HG03439 (cell line): Measurements from ENCODE around the gene CAD.
"Not testable (repeated sequence)": the region's sequence is repeated elsewhere in the genome, so short reads cannot be mapped to it uniquely, and the experiment has no call there.

Experiments
- ATAC-seq: cut with Tn5 transposase; IDR thresholded peaks from one replicate; pipeline ENCODE4 v1.9.1; 2021; ENCODE audit warnings: mild to moderate bottlenecking, moderate library complexity; ENCODE audit not compliant: unreplicated experiment

CAD gene

DNA sequence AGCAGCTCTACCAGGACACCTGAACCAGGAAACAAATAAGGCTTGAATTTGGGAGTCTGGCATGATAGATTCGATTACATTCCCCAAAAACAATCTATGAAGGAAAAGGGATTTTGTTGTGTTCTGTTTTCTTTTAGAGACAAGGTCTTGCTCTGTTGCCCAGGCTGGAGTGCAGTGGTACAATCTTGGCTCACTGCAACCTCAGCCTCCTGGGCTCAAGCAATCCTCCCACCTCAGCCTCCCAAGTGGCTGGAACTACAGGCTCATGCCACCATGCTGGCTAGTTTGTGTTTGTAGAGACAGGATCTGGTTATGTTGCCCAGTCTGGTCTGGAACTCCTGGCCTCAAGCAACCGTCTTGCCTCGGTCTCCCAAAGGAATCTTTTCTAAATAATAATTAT is 19.1 kb upstream of the CAD start:
- not testable (repeated sequence) for ATAC-seq

DNA sequence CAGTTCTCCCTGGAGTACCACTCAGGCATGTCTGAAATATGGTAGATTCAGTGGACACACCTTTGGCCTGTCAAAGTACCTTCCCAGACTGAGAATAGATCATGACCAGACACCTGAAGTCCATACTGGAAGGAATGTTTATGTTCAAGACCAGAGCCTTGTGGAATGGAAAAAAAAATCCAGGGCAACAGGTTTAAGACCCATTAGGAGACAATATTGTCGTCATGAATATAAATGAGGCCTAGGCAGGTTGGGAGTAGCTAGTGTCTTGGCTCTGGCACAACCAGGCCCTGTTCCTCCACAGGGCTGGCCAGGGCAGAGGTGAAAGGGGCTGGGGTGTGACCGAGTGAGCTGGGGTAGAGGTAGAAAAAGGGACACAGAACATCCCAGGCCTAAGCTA is 18.5 kb upstream of the CAD start:
- ATAC-seq = no peak

- ATAC-seq = no peak
These were observed 17.9 kb upstream of the CAD start for GRCh38 chr2:27199241-27199640.

DNA sequence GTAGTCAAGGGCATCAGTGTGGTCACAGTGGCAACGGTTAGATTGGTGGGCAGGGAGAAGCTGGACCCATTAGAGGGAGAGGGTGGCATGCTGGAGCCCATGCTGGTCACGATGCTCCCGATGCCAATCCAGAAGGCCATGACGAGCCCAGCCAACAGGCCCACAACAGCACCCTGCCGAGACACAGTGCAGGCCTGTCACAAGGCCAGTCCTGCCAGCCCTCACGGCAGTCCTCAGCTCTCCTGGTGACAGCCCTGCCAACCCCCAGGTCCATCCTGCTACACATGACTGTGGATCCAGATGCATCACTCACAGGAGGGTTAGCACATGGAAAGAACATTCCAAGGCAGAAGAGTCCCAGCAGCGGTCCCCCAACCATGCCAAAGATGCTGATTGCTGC is 15.5 kb upstream of the CAD start:
- no peak for ATAC-seq

DNA sequence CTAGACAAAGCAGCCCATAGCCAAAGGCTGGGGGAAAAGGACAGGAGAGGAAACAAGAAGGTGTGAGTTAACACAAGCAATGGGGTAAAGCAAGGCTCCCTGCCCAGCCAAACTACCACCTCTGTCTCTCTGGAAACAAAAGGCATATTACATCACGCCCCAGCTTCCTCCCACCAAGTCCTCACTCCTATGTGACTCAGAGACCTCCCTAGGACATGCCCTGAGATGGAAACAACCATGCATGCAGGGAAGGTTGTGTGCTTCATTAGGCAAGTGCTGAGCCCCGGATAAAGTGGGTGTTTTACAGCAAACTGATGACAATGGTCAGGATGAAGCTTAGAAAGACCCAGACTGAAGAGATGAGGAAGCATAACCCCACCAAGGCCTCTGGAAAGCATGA is 14.3 kb upstream of the CAD start:
- no peak for ATAC-seq

- ATAC-seq = no peak
These were observed 13.4 kb upstream of the CAD start for GRCh38 chr2:27203741-27204140.

GRCh38 chr2:27204566-27204965 is 12.6 kb upstream of the CAD start:
- ATAC-seq = no peak

DNA sequence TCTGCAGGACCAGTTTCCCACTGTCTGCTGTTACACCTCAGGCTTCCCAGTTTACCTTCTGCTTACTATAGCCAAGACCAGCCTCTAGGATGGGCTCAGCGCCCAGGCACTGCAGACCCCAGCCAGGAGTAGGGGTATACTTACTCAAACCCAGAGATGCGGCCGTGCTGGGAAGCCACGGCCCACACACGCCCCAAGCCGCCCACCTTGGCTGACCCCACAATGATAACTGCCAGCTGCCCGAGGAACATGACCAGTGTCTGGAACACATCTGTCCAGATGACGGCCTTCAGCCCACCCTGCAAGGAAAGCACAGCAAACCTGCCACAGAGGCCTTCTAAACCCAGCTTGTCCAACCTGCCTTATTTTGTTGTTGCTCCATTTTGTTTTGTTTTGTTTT is 12.0 kb upstream of the CAD start:
- no peak for ATAC-seq

DNA sequence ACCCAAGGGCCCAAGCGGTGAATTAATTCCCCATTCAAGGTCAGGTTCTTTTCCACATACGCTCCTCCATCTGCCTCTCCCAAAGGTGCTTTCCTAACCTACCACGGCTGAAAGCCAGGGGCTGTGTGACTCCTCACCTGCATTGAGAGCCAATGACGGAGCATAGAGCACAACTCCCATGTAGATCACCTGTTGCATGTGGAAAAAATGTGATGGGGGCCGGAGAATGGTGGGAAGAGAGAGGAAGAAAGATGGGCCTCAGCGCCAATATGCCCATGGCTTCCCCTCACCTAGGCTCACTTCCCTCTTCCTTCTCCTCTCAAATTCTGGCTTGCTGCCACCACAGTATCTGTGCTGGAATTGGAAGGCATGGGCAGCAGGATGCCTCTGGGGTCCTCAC is 10.8 kb upstream of the CAD start:
- no peak for ATAC-seq

GRCh38 chr2:27208486-27209050 is 8.6 kb upstream of the CAD start:
- no peak for ATAC-seq

DNA sequence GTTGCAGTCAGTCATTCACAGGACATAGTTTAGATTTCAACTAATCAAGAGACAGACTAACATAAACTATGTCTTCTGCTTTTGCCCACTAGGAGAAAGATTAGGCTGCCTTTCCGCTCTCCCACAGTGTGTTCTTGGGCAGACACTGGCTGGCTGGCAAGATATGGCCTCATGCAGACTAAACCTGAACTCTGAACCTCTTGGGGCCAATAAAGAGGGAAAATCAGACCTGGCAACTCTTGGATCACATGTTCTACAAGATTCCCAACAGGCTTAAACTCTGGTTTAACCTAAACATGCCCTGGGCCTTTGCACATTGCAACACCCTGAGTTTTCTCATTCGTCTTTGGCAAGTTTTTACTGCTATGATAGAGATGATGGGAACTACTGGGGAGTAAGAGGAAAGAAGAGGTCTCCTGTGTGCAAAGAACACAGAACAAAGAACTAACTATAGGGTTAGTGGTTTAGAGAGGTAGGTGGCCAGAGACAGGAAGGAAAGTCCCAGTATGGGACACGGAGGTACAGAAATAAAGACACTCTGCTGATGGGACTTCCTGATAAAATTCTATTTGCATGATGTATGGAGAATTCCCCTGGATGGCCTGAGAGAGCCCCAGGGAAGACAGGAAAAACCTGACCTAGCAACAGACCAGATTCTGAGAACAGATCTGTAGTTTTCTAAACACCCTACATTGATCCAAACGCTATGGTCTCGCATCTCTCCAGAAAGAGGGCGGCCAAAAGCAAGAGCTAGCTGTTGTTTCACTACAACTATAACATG is 7.4 kb upstream of the CAD start:
- ATAC-seq = no peak

- ATAC-seq = peak; percentile 6
These were observed 5.8 kb upstream of the CAD start for GRCh38 chr2:27211241-27211942.

GRCh38 chr2:27211943-27212625 is 5.1 kb upstream of the CAD start, which contains the start of the genes ATRAID and SLC5A6:
TSS of gene ATRAID (plus strand) at chr2:27212041. CDS start at chr2:27212369, 328 bp downstream.
TSS of gene SLC5A6 (minus strand) at chr2:27212268. CDS start at chr2:27207650, 4,618 bp downstream.
- ATAC-seq = peak; percentile 80

DNA sequence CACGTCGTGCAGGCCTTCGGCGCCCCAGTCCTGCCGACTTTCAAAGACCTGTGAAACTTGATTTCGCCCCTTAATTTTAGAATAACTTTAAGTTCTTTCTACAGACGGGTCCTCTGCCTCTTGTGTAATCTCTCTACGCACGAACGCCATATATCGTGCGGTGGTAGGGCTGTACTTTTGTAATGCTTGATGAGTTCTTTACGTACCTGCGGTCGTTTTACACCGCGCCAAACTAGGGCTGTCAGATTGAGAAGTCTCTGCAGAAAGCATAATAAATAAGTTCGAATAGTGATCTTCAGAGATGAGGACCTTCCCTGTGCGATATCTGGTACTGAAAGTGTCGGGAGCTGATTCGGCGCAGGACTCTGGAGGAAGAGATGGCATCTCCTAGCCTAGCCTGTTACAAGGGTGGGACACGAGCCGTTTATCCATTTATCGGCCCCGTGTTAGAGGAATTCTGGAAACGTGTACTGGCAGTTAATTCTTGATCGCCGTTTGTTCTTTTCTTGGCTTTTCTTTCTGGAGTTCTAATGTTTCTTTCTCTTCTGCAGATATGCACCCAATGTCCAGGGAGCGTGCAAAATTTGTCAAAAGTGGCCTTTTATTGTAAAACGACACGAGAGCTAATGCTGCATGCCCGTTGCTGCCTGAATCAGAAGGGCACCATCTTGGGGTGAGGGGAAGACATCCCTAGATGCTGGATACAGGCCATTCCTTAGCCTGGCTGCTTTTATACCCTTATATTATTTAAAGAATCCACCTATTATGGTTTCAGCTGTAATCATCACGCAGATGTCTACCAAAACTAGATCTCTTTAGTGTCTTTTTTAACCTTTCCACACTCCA is 4.3 kb upstream of the CAD start:
- ATAC-seq = no peak

GRCh38 chr2:27214941-27215340 is 2.2 kb upstream of the CAD start:
- no peak for ATAC-seq

DNA sequence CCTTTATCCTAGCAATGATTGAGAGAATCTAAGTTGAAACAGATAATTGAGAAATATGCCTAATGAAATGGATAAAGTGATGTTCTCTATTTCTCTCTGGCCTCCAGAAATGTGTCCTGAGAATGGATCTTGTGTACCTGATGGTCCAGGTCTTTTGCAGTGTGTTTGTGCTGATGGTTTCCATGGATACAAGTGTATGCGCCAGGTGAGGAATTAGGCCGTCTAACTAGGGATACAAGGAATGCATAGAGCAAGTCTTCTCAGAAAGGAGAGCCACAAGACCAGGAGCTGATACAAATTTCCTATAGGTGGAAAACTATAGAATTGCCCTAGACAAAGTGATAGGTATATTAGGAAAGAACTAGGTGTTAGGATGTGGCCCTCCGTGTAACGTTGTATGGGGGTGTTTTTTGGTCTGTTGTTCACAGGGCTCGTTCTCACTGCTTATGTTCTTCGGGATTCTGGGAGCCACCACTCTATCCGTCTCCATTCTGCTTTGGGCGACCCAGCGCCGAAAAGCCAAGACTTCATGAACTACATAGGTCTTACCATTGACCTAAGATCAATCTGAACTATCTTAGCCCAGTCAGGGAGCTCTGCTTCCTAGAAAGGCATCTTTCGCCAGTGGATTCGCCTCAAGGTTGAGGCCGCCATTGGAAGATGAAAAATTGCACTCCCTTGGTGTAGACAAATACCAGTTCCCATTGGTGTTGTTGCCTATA is 592 bp upstream of the CAD start:
- ATAC-seq = no peak

GRCh38 chr2:27218614-27219013 is 1.4 kb downstream of the CAD start:
- ATAC-seq = no peak

DNA sequence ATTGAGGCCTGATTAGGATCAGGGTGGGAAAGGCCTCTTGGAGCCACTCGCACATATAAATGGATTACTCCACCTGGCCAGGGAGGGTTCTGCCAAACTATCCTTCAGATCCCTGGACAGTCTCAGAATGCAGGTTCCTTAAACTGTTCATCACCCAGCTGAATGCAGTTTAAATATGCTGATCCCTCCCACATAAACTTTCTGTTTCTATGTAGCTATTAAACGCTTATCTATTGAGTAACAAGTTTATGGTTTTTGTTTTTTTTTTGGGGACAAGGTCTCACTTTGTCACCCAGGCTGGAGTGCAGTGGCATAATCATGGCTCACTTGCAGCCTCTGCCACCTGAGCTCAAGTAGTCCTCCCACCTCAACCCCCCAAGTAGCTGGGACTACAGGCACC is 1.9 kb downstream of the CAD start:
- no peak for ATAC-seq

DNA sequence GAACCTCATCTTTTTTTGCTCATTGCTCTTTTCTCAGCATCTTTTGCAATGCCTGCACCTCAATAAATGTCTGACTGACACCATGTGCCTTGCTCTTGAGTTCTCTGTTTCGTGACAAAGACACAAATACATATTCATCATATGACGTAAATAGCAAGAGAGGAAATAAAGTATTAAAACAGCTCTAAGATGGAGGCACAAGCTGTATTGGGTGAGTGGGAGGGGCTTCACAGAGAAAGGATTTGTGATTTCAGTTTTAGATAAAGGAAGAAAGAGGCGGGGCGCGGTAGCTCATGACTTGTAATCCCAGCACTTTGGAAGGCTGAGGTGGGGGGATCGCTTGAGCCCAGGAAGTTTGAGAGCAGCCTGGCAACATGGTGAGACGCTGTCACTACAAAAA is 2.9 kb downstream of the CAD start:
- ATAC-seq = no peak

DNA sequence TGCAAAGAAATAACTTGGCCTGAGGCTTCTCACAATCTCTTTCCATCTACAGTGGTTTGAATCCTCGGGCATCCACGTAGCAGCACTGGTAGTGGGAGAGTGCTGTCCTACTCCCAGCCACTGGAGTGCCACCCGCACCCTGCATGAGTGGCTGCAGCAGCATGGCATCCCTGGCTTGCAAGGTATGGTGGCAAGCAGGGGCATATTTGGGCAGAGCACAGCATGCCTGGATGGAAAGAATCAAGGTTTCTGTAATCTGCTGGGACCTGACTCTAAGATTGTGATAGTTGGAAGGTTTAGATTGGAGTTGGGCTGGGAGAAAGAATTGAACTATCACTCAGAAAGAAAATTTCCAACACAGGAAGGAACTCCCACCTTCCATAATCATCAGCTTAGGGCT is 4.0 kb downstream of the CAD start:
- ATAC-seq = no peak
